ENCODE data around the gene ANKRD52. TPM values are rescaled to one million over a fixed set of nuclear protein-coding genes. Genes with fewer than 3 reads are reported as not detected.

The ANKRD52 gene
- total RNA-seq, 2 experiments from 2014 or later: 23.9 to 30.8 TPM

- intact Hi-C loops (cut with DNase I, micrococcal nuclease): loop anchor here (5.0 to 10.0 kb wide), 2 partner anchors 35 to 178 kb away; partner anchors contain the start of genes ANKRD52 (in 1 of the 2) and RPS26 (in 1 of the 2)
- Histone ChIP-seq H3K36me3 (ENCODE audit: insufficient read depth, low read length) (peaks cover 2% of the 10 kb centered on the region), H3K9me3 (ENCODE audit: control insufficient read depth in 1 of 2, insufficient read depth in 1 of 2, low read length in 2 of 2) (no peaks in the 10 kb centered on the region), H3K27me3 (ENCODE audit: control insufficient read depth in 1 of 2, insufficient read depth in 2 of 2, low read length in 2 of 2) (no peaks in the 10 kb centered on the region), H3K27ac (ENCODE audit: low read depth in 1 of 2, low read length in 2 of 2) (peak overlapping the region; percentile 97 to 98), H3K4me1 (ENCODE audit: insufficient read depth, low read length) (peaks cover 56% of the 10 kb centered on the region), H3K4me3 (ENCODE audit: low read length) (peak overlapping the region; percentile 83)
- ATAC-seq (ENCODE audit: poor library complexity): no peak
- no peaks in the 10 kb centered on the region for H3K9me3 Mint-ChIP-seq
- H3K4me3 Mint-ChIP-seq: peak overlapping the region; percentile 98
- CTCF ChIA-PET: interaction anchor here (0.7 to 4.8 kb wide), 10 partner anchors 17 to 175 kb away, joined by 3 to 31 read pairs (median 8); partner anchors contain the start of genes ANKRD52, COQ10A, SMARCC2 and ZC3H10
- H3K36me3 Mint-ChIP-seq (ENCODE audit: low read depth): peaks cover 21% of the 10 kb centered on the region
- POLR2A ChIA-PET: interaction anchor here (0.6 to 4.1 kb wide), 30 partner anchors 16 to 478 kb away, joined by 3 to 62 read pairs (median 6); partner anchors contain the start of genes ANKRD52, CNPY2, COQ10A and DNAJC14
- TF ChIP-seq CTCF (IDR thresholded peaks at IDR 0.05): no peak
- peak overlapping the region; percentile 100 for H3K27ac Mint-ChIP-seq
- H3K27me3 Mint-ChIP-seq: no peaks in the 10 kb centered on the region
- H3K4me1 Mint-ChIP-seq (ENCODE audit: low read depth): peaks cover 48% of the 10 kb centered on the region
- DNase-seq: no peak
Measured at GRCh38 chr12:56222531-56222895, 35.7 kb downstream of the ANKRD52 start.

- H3K4me1 ChIP-seq (ENCODE audit: insufficient read depth, low read length): peaks cover 56% of the 10 kb centered on the region
- H3K36me3 Mint-ChIP-seq (ENCODE audit: low read depth): peaks cover 21% of the 10 kb centered on the region
- peak; percentile 80 for ATAC-seq (ENCODE audit: poor library complexity)
Measured at GRCh38 chr12:56221757-56222530, 36.2 kb downstream of the ANKRD52 start, which contains the start of gene RNF41. Gene RNF41 (minus strand): TSS chr12:56221922. CDS start chr12:56214047, 7,875 bp downstream.

More at GRCh38 chr12:56221757-56222530, 36.2 kb downstream of the ANKRD52 start, which contains the start of gene RNF41:
- Histone ChIP-seq H3K36me3 (ENCODE audit: insufficient read depth, low read length) (peaks cover 4% of the 10 kb centered on the region), H3K27me3 (ENCODE audit: control insufficient read depth in 1 of 2, insufficient read depth in 2 of 2, low read length in 2 of 2) (no peaks in the 10 kb centered on the region), H3K4me3 (ENCODE audit: low read length) (peak within 1 kb of the TSS; percentile 83), H3K9me3 (ENCODE audit: control insufficient read depth in 1 of 2, insufficient read depth in 1 of 2, low read length in 2 of 2) (no peaks in the 10 kb centered on the region), H3K27ac (ENCODE audit: low read depth in 1 of 2, low read length in 2 of 2) (peak within 1 kb of the TSS; percentile 97 to 98)
- TF ChIP-seq CTCF (IDR thresholded peaks at IDR 0.05): no peak
- no peaks in the 10 kb centered on the region for H3K27me3 Mint-ChIP-seq
- ChIA-PET POLR2A (interaction anchor here (0.6 to 4.1 kb wide), 39 partner anchors 11 to 503 kb away, joined by 3 to 62 read pairs (median 5); partner anchors contain the start of genes ANKRD52, CNPY2, COQ10A and DNAJC14), CTCF (interaction anchor here (0.7 to 4.8 kb wide), 10 partner anchors 16 to 175 kb away, joined by 3 to 31 read pairs (median 8); partner anchors contain the start of genes ANKRD52, COQ10A, SMARCC2 and ZC3H10)
- H3K9me3 Mint-ChIP-seq: no peaks in the 10 kb centered on the region
- H3K4me3 Mint-ChIP-seq: peak within 1 kb of the TSS; percentile 98
- peak within 1 kb of the TSS; percentile 100 for H3K27ac Mint-ChIP-seq
- peak; percentile 83 to 97 (median 90) for DNase-seq
- H3K4me1 Mint-ChIP-seq (ENCODE audit: low read depth): peaks cover 48% of the 10 kb centered on the region
- intact Hi-C loops (cut with DNase I, micrococcal nuclease): loop anchor here (5.0 to 10.0 kb wide), 2 partner anchors 35 to 177 kb away; partner anchors contain the start of genes ANKRD52 (in 1 of the 2) and RPS26 (in 1 of the 2)
